HL-60/S4 treated with phorbol 12-myristate 13-acetate at 8.2 ng/mL for 4 days and 3 days (cell line): ENCODE results near the gene IRF2BP2.

Experiments used
- in situ Hi-C: fragments of 300-500 bp; cut with MboI; formaldehyde crosslinking; loops from 2 replicates; pipeline ENCODE4 v1.15.0; 2022; ENCODE audit warnings: low sequenced_read_pairs

Gene IRF2BP2

GRCh38 chr1:234603221-234604204 lies 6.5 kb downstream of the IRF2BP2 start:
- in situ Hi-C loops, result loop anchor here (10.0 to 25.0 kb wide), 2 partner anchors 241 to 384 kb away; no protein-coding TSS in a partner anchor

DNA sequence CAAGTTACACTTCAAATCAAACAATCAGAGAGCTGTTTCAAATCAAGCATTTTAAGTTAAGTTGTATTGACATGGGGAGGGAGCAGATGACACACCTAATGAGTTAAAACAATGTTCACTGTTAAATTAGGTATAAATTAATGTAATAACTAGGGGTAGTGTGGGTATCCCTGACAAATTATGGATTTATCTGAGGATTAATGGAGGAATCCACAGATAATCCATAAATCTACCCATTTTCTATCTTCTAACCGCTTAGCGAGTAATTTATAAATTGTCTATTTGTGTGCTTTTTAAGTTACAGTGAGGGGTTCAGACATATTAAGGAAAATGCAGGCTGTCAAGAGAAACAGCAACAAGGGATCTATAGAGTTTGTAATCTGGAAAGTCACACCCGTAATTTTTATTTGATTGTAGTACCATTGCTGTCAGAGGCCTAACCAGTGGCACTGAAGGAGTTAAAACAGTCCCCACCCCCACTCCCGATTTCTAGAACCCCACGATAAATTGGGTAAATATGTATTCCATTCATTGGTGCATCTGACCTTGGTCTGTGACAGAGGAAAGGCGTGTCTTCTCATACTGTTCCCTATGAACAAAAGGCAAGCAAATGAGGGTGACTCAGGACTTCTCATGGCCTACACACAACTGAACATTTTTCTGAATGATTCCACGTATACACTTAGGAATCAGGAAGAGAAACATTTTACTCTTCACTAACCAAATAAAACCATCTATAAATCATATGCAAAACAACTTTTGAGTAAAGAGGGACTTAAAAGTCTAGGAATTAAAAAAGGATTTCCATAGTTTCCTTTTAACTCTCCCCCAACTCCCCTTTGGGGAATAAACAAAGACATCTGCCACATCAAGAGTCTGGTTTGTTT lies 7.4 kb downstream of the IRF2BP2 start:
- in situ Hi-C loops, result loop anchor here (10.0 to 25.0 kb wide), 2 partner anchors 242 to 385 kb away; no protein-coding TSS in a partner anchor

DNA sequence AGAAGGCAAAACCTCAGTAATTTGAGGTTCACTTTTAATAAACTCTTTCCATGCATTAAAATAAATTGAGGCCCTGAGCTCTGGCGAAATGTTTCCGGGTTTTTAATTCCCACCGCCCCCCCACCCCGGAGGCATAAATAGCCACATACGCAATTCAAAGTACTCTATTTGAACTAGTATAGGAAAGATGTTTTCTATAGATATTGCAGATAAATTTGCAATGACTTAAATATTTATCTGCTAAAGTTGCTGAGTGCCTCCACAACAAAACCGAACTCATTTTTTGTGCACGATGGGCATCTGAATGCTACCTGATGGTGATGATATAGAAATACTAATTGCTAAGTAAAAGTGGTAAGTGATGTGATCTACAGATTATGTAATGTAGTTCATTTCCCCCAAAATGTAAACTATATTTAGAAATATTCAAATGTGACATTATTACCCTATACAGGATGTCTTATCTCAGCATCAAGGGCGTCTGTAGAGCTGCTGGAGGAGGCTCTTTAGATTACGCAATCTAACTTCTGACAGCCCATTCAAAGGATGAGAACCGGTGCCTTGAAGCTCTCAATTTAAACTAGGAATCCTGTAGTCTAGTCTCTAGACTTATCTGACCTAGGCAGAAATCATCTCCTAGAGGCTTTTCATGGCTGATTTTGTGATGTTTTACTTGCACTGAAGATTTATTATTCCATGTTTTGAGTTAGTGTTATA lies 8.5 kb downstream of the IRF2BP2 start:
- in situ Hi-C loops, result loop anchor here (10.0 to 25.0 kb wide), 2 partner anchors 243 to 386 kb away; no protein-coding TSS in a partner anchor

- in situ Hi-C loops, result loop anchor here (10.0 to 25.0 kb wide), 2 partner anchors 244 to 387 kb away; no protein-coding TSS in a partner anchor
These were observed 9.3 kb downstream of the IRF2BP2 start for GRCh38 chr1:234600418-234601281.

DNA sequence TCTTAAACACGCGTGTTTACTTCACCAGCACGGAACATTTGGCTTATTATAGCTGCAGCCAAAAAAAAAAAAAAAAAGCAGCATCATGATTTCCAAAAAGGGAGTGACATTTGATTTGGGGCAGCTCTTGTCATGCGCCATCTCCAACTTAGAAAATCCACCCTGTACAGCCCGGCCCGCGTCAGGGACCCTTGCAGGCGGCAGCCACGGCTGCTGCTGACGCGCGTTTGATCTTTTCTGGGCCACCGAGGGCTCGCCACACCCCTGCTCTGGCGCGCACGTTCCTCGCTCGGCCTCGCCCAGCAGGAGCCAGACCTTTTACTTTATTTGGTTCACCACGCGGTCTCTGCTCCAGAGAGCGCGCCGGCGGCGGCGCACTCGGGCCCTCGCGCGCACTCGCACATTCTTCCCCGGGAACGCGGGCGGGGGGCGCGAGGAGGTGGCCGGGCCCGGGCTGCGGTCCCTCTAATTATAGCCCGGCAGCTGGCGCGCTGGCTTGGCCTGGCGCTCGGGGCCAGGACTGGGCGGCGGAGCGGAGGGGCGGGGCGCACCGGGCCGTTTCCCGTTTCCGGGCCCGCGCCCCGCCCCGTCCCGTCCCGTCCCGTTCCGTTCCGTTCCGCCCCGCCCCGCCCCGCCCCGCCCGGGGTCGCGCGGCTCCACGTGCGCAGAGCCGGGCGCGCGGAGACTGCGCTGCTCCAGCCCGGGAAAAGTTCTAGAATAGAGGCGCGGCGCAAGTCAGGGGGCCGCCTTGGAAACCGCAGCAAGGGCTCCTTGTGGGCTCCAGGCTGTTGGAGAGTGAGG lies 10.2 kb downstream of the IRF2BP2 start:
- in situ Hi-C loops, result loop anchor here (10.0 to 25.0 kb wide), 3 partner anchors 245 to 485 kb away; no protein-coding TSS in a partner anchor

- in situ Hi-C loops, result loop anchor here (10.0 kb wide), 1 partner anchor 486 kb away; no protein-coding TSS in a partner anchor
These were observed 10.9 kb downstream of the IRF2BP2 start for GRCh38 chr1:234598974-234599616.

DNA sequence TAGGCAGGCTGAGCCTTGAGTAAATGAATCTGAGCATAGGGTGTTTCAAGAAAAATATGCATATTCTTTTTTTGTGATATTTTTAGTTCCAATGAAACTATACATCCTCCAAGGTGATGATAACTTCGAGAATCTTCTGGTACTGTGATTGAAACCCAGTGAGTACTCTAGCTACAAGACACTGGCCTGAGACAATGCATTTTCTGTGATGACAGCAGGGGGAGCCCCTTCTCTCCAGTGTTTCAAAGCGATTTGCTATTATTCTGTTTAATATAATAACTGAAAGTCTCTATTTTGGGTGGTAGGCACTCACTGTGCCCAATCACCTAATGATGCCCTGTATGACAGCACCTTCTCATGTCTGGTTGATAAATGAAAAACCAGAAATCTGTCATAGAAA lies 12.1 kb downstream of the IRF2BP2 start:
- in situ Hi-C loops, result loop anchor here (10.0 kb wide), 1 partner anchor 487 kb away; no protein-coding TSS in a partner anchor

DNA sequence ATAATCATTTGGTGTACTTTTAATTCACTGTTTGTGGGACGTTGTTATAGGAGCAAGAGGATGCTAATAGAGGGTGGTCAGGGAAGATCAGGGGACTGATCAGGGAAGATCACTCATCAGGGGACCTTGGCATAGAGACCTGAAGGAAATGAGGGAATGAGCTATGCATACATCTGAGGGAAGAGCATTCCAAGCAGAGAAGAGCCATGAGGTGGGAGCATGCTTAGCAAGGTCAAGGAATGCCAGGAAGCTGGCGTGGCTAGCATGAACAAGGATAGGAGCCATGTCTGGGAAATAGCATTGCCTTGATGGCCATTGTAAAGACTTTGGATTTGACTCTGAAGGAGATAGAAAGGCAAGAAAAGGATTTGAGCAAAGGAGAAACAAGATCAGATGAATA lies 14.1 kb downstream of the IRF2BP2 start:
- in situ Hi-C loops, result loop anchor here (10.0 kb wide), 1 partner anchor 489 kb away; no protein-coding TSS in a partner anchor

DNA sequence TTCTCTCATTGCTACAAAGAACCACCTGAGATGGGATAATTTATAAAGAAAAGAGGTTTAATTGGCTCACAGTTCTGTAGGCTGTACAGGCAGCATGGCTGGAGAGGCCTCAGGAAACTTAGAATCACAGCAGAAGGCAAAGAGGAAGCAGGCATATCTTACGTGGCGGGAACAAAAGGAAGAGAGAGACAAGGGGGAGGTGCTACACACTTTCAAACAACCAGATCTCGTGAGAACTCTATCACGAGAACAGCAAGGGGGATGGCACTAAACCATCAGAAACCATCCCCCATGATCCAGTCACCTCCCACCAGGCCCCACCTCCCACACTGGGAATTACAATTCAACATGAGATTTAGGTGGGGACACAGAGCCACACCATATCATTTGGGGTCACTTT lies 15.4 kb downstream of the IRF2BP2 start:
- in situ Hi-C loops, result loop anchor here (10.0 kb wide), 1 partner anchor 490 kb away; no protein-coding TSS in a partner anchor

GRCh38 chr1:234593771-234594504 lies 16.0 kb downstream of the IRF2BP2 start:
- in situ Hi-C loops, result loop anchor here (10.0 kb wide), 1 partner anchor 491 kb away; no protein-coding TSS in a partner anchor

- in situ Hi-C loops, result loop anchor here (10.0 kb wide), 1 partner anchor 492 kb away; no protein-coding TSS in a partner anchor
These were observed 16.9 kb downstream of the IRF2BP2 start for GRCh38 chr1:234593109-234593508.

- in situ Hi-C loops, result loop anchor here (10.0 kb wide), 1 partner anchor 493 kb away; no protein-coding TSS in a partner anchor
These were observed 17.7 kb downstream of the IRF2BP2 start for GRCh38 chr1:234592240-234592639.

DNA sequence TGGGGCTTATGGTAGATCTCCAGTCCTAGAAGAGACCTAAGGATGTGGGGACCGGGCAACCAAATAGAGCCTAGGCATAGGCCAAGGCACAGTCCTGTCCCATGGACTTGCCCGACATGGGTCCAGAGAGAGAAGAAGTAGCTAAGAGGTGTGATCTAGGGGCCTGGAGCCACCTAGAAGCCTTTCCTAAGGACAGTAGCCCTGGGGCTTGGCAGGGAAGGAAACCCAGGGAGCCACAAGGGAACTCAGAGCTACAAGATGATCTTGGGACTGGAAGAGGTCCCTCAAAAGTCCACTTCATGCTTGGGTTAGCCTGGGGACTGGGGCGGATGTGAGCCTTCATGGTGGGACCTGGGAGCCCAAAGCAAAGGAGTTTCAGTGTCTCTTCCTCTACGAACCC lies 18.8 kb downstream of the IRF2BP2 start:
- in situ Hi-C loops, result loop anchor here (10.0 kb wide), 1 partner anchor 494 kb away; no protein-coding TSS in a partner anchor

- in situ Hi-C loops, result loop anchor here (10.0 kb wide), 1 partner anchor 495 kb away; no protein-coding TSS in a partner anchor
These were observed 19.9 kb downstream of the IRF2BP2 start for GRCh38 chr1:234589854-234590620.

GRCh38 chr1:234589064-234589800 lies 20.7 kb downstream of the IRF2BP2 start:
- in situ Hi-C loops, result no loop called here
